RWPE1 (cell line): Measurements from ENCODE around the gene HYCC1.
A peak's percentile ranks its signal among the peaks of the same experiment; 100 is the strongest.

Source experiments
- CTCF ChIA-PET: fragments of 350-600 bp; sonication (Branson Sonifier 250); formaldehyde crosslinking; extraction: SDS; loops from one replicate; lab custom pipeline; 2021; lab: Yijun Ruan, JAX
- POLR2A ChIA-PET: fragments of 400-600 bp; formaldehyde crosslinking; extraction: SDS; loops from one replicate; lab custom pipeline; 2020; ENCODE audit warnings: antibody characterized with exemption; ENCODE audit not compliant: low non-redundant PET; lab: Yijun Ruan, JAX
- DNase-seq: peaks from one replicate; pipeline ENCODE4 v3.0.0; 2012; ENCODE audit warnings: low spot score
- H3K27ac ChIP-seq: fragments of 450-650 bp; 2 replicates; pipeline ENCODE4 v1.5.1; 2017
- CTCF ChIP-seq: fragments of 450-650 bp; conservative IDR thresholded peaks from 2 replicates; pipeline ENCODE4 v1.5.1; 2017; ENCODE audit warnings: low read depth, mild to moderate bottlenecking

HYCC1 gene

DNA sequence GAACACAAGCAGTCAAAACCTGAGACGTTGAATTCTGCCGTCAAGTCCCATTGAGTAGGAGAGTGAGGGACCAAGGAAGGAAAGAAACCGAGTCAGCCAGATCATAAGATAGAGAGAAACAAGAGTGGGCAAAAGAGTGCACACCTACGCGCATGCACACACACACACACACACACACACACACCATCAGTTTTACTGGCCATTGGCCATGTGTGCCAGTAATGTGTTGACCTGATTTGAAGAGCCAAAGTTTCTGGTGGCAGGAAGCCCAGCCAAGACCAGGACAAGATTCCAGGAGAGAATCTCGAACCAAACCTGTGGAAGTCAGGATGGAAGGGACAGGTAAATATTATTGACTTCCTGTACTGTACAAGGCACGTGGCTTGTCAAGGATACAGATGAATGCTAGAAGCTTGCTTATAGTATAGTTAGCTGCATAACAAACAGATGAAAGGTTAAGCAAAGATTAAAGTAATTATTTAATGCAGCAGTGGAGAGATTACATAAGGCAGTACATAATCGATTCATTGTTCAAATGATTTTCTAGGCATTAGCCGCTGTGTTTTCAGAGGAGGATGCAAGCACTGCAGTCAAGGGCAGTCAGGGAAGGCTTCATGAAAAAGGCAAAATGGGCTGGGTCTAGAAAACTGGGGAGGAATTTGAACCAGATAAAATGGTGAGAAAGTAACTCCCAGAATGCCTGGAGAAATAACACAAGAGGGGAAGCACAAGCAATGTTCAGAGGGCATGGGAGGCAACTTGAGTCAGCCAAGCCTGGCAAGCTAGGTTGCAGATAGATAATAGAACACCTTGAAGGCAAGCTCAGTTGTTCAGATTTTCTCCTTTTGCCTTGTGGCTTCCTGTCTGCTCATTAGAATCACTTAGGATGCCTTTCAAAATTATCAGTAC is 2.7 kb upstream of the HYCC1 start:
- ChIA-PET CTCF (interaction anchor here (0.6 kb wide), 1 partner anchor 56 kb away, joined by 3 read pairs; no protein-coding TSS in a partner anchor), POLR2A (no interaction called here)
- no peak for TF ChIP-seq CTCF
- no peak for DNase-seq
- no peak overlapping the region for H3K27ac ChIP-seq

GRCh38 chr7:23014681-23015080 is 751 bp upstream of the HYCC1 start:
- POLR2A ChIA-PET: no interaction called here
- TF ChIP-seq CTCF: no peak
- no peak for DNase-seq
- CTCF ChIA-PET: no interaction called here
- no peak overlapping the region for H3K27ac ChIP-seq

GRCh38 chr7:23012908-23013714 is 819 bp downstream of the HYCC1 start:
- ChIA-PET CTCF (interaction anchor here (0.5 to 1.4 kb wide), 4 partner anchors 9 to 132 kb away, joined by 3 to 10 read pairs (median 6); no protein-coding TSS in a partner anchor), POLR2A (no interaction called here)
- TF ChIP-seq CTCF: peak; percentile 33
- no peak for DNase-seq
- H3K27ac ChIP-seq: peak overlapping the region; percentile 84

DNA sequence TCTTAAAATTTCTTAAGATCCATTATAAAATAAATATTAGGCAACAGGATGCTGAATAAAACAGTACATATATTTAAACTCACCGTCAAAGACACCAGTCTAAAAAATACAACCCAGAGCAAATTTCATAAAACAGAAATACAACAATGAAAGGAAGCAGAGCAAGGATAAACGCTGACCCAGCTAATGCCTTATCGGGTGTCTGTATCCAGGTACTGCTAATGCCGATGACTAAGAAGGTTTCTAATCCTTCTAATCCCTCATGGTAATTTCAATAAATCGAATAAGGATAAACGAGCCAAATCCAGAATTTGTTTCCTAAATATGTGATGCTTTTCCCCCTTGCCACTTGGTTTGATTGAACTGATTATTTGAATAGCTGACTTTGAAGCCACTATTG is 1.7 kb downstream of the HYCC1 start:
- ChIA-PET CTCF (interaction anchor here (0.8 to 1.4 kb wide), 3 partner anchors 8 to 133 kb away, joined by 3 to 6 read pairs (median 5); no protein-coding TSS in a partner anchor), POLR2A (no interaction called here)
- DNase-seq: no peak
- no peak overlapping the region for H3K27ac ChIP-seq
- TF ChIP-seq CTCF: no peak

- POLR2A ChIA-PET: no interaction called here
- no peak for TF ChIP-seq CTCF
- DNase-seq: no peak
- CTCF ChIA-PET: no interaction called here
- H3K27ac ChIP-seq: no peak overlapping the region
These were observed 2.6 kb downstream of the HYCC1 start for GRCh38 chr7:23011222-23011924.

DNA sequence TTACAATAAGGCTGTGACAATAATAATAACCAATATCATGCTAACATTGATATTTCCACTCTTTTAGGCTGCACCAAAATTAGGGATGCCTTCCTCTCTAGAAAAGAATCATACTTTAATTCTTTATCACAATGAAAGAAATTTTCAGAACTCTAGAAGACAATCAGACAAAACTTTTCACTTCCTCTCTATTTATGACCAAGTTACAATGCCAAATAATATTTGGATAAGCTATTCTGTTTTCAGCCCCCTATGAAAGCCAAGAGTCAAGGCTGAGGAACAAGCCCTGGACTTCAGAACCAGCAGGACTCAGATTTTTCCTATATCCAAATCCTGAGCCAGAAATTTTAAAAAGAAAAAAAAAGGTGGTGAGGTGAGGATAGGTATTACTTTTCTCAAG is 4.6 kb downstream of the HYCC1 start:
- ChIA-PET CTCF (no interaction called here), POLR2A (no interaction called here)
- TF ChIP-seq CTCF: no peak
- no peak for DNase-seq
- H3K27ac ChIP-seq: no peak overlapping the region
